ENCODE data around the gene IL1RL1.

DNA sequence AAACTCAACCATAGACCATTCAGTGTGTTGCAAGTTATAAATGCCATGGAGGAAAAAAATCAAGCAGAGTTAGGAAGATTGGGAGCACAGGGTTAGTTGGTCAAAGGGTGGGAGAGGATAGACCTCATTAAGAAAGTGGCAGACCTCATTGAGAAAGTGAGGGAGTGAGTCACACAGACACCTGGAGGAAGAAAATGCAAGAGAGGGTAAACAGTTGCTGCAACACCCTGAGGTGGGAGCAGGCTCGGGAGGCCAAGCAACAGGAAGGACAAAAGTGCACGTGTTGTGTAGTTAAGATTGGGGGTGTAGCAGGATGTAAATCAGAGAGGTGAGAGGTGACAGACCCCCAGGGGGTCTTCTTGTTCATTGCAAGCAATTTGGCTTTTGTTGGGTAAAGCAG is 6.4 kb downstream of the IL1RL1 start:
- no peak for TF ChIP-seq EZH2phosphoT487 (IDR thresholded peaks at IDR 0.05; ENCODE audit: insufficient read depth, low read depth)
- no peak for TF ChIP-seq EZH2 (IDR thresholded peaks at IDR 0.05; ENCODE audit: insufficient read depth, poor library complexity, severe bottlenecking)

All from GM23248 (cell line).